Endothelial cell of umbilical vein (primary cell): ENCODE measurements around the gene CDT1. TPM values are rescaled to one million over a fixed set of nuclear protein-coding genes. Genes with fewer than 3 reads are reported as not detected.

Experiments used
- BruUV-seq: library from RNA; stranded (reverse); fragments of 400-500 nt; replicated peaks from 2 replicates; lab custom pipeline; 2021; lab: Mats Ljungman, UMichigan
- CTCF ChIA-PET: fragments of 300-600, 350-600 bp; sonication (Branson Sonifier 250); formaldehyde crosslinking; loops from one replicate; lab custom pipeline; 2021; ENCODE audit warnings: antibody characterized with exemption, inconsistent platforms; lab: Charles Lee
- POLR2A ChIA-PET: fragments of 300-600, 350-600 bp; sonication (Branson Sonifier 250); formaldehyde crosslinking; loops from one replicate; lab custom pipeline; 2021; ENCODE audit warnings: antibody characterized with exemption, inconsistent platforms; lab: Charles Lee
- DNase-seq: peaks from one replicate; pipeline ENCODE4 v3.0.0-alpha.2; 2011; ENCODE audit warnings: low read depth, low spot score
- FAIRE-seq: peaks from 2 replicates; lab custom pipeline; 2011; peaks lifted over from hg19 to GRCh38; lab: Jason Lieb, UNC
- H2AFZ ChIP-seq: 2 replicates; pipeline ENCODE4 v1.6.0; 2012; ENCODE audit warnings: low read depth, low read length, control low read depth, inconsistent platforms
- H3K27ac ChIP-seq: 2 replicates; pipeline ENCODE4 v1.5.1; 2011; ENCODE audit warnings: low read depth, mild to moderate bottlenecking, control low read depth, low read length, moderate library complexity; ENCODE audit not compliant: insufficient read depth
- H3K27me3 ChIP-seq, 2 experiments: 2 replicates each; pipeline versions ENCODE4 v1.6.0 to v1.6.1; 2011; ENCODE audit warnings: low read length in 2 of 2, mixed read lengths in 1 of 2; ENCODE audit not compliant: control insufficient read depth in 2 of 2, insufficient read depth in 2 of 2
- H3K36me3 ChIP-seq, 2 experiments: 2 replicates in 1 of 2; 3 replicates in 1 of 2; pipeline ENCODE4 v1.5.1; 2011; ENCODE audit warnings: low read length in 2 of 2, mild to moderate bottlenecking in 1 of 2, moderate library complexity in 1 of 2; ENCODE audit not compliant: control insufficient read depth in 2 of 2, insufficient read depth in 2 of 2; ENCODE audit errors: extremely low read depth in 1 of 2
- H3K4me1 ChIP-seq: 3 replicates; pipeline ENCODE4 v1.5.1; 2011; ENCODE audit warnings: mild to moderate bottlenecking, low read length; ENCODE audit not compliant: control insufficient read depth, insufficient read depth; ENCODE audit errors: extremely low read depth
- H3K4me2 ChIP-seq: 2 replicates; pipeline ENCODE4 v1.6.1; 2011; ENCODE audit warnings: low read length, control low read depth, mixed read lengths; ENCODE audit not compliant: insufficient read depth
- H3K4me3 ChIP-seq, 3 experiments: fragments of 200-600 bp in 1 of 3; sonication (generic), shearing (Covaris generic) in 1 of 3; replicated peaks in 1 of 3; 2 replicates each; pipeline ENCODE4 v1.5.1; 2011 to 2016; ENCODE audit warnings: control low read depth in 3 of 3, low read length in 3 of 3, mild to moderate bottlenecking in 2 of 3, inconsistent platforms in 1 of 3, low read depth in 1 of 3, moderate library complexity in 1 of 3; ENCODE audit not compliant: insufficient read depth in 1 of 3
- H3K79me2 ChIP-seq: 2 replicates; pipeline ENCODE4 v1.6.0; 2012; ENCODE audit warnings: low read length, inconsistent platforms; ENCODE audit not compliant: control insufficient read depth, insufficient read depth
- H3K9ac ChIP-seq: replicated peaks from 2 replicates; pipeline ENCODE3; 2011; ENCODE audit warnings: low read length, control low read depth; ENCODE audit not compliant: insufficient read depth; ENCODE audit errors: extremely low read depth
- H3K9me1 ChIP-seq: replicated peaks from 3 replicates; pipeline ENCODE4 v1.6.0; 2011; ENCODE audit warnings: mild to moderate bottlenecking, low read length; ENCODE audit not compliant: control insufficient read depth, insufficient read depth; ENCODE audit errors: extremely low read depth
- H3K9me3 ChIP-seq: replicated peaks from 2 replicates; pipeline ENCODE4 v1.5.1; 2012; ENCODE audit warnings: low read length, inconsistent platforms; ENCODE audit not compliant: control insufficient read depth, insufficient read depth
- H4K20me1 ChIP-seq: replicated peaks from 2 replicates; pipeline ENCODE3; 2011; ENCODE audit warnings: mild to moderate bottlenecking, low read length; ENCODE audit not compliant: control insufficient read depth, insufficient read depth; ENCODE audit errors: extremely low read depth
- CTCF ChIP-seq, 2 donors: IDR thresholded peaks; 1 replicate in 1 of 2; 2 replicates in 1 of 2; pipeline ENCODE4 v1.5.1; 2011; ENCODE audit warnings: low read length in 2 of 2, mild to moderate bottlenecking in 2 of 2, moderate library complexity in 2 of 2, control low read depth in 1 of 2, inconsistent platforms in 1 of 2, low read depth in 1 of 2; ENCODE audit not compliant: insufficient read depth in 1 of 2; ENCODE audit errors: extremely low read depth in 1 of 2
- EZH2 ChIP-seq: IDR thresholded peaks from 2 replicates; pipeline ENCODE4 v1.6.1; 2012; ENCODE audit warnings: borderline replicate concordance, low read depth, mild to moderate bottlenecking, moderate library complexity, low read length, inconsistent platforms; ENCODE audit not compliant: severe bottlenecking
- FOS ChIP-seq: IDR thresholded peaks from 2 replicates; pipeline ENCODE4 v1.6.1; 2011; ENCODE audit warnings: mild to moderate bottlenecking, low read length, moderate library complexity, borderline replicate concordance; ENCODE audit not compliant: insufficient read depth
- GATA2 ChIP-seq: IDR thresholded peaks from 2 replicates; pipeline ENCODE4 v1.7.0; 2011; ENCODE audit warnings: low read depth, mild to moderate bottlenecking, moderate library complexity, mixed read lengths, low read length; ENCODE audit not compliant: insufficient read length, insufficient read depth
- JUN ChIP-seq: IDR thresholded peaks from 2 replicates; pipeline ENCODE4 v1.6.1; 2011; ENCODE audit warnings: borderline replicate concordance, low read depth; ENCODE audit not compliant: insufficient read length, insufficient read depth
- MAX ChIP-seq: IDR thresholded peaks from 2 replicates; pipeline ENCODE4 v1.6.1; 2011; ENCODE audit not compliant: insufficient read depth, insufficient read length
- POLR2AphosphoS5 ChIP-seq: IDR thresholded peaks from 2 replicates; pipeline ENCODE4 v1.6.1; 2012; ENCODE audit warnings: low read depth, mild to moderate bottlenecking, control low read depth, low read length, moderate library complexity; ENCODE audit not compliant: insufficient read depth
- dilution Hi-C: fragments of 300-500 bp; cut with MboI; formaldehyde crosslinking; loops from one replicate; pipeline ENCODE4 v1.15.0; 2019; ENCODE audit warnings: low sequenced_read_pairs; ENCODE audit not compliant: extremely low pct_ligation_motif_present
- intact Hi-C: fragments of 100-400 bp; cut with micrococcal nuclease; formaldehyde crosslinking; loops from one replicate; pipeline ENCODE4 v1.10.0; 2022
- polyA plus RNA-seq, 4 experiments: library from polyadenylated mRNA; depleted of rRNA in 3 of 4; stranded (reverse) in 3 of 4; unstranded in 1 of 4; fragments of >200 nt; gene quantifications; 2 replicates each; pipeline versions ENCODE4 v1.2.1 to v1.2.3, GENCODE V29; 2011 to 2012; ENCODE audit warnings: missing spikeins in 1 of 4
- total RNA-seq: library from RNA; stranded (reverse); gene quantifications from 2 replicates; pipeline ENCODE4 v1.2.3, GENCODE V29; 2021

Gene CDT1
- total and polyA plus RNA-seq, 2 donors (not counting 3 experiments of a cell fraction or from before 2014, with no cell fraction given) = 15.6 to 30.6 TPM

DNA sequence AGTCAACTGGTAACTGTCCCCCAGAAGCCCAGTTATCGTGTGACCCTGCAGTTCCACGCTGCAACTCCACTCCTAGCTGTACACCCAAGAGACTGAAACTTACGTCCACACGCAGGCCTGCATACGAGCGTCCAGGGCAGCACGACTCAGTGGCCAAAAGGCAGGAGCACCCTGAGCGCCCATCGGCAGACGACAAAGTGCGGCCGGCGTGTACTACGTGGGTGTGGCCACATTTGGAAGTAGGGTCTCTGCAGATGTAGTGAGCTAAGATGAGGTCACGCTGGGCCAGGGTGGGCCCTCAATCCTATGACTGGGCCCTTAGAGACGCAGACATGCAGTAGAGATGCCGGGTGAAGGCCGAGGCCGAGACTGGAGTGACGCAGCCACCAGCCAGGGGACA is 39.7 kb downstream of the CDT1 start:
- intact Hi-C loops = no loop called here
- no peak for TF ChIP-seq GATA2
- no peak for TF ChIP-seq JUN

GRCh38 chr16:88844419-88845036 is 40.9 kb downstream of the CDT1 start:
- FAIRE-seq = no peak
- CTCF ChIA-PET = interaction anchor here (1.2 kb wide), 1 partner anchor 14 kb away, joined by 3 read pairs; no protein-coding TSS in a partner anchor
- dilution Hi-C loops = no loop called here

More for the DNA sequence above, 39.7 kb downstream of the CDT1 start:
- Histone ChIP-seq H3K9ac (no peak overlapping the region), H3K4me2 (no peak overlapping the region), H3K9me1 (no peaks in the 10 kb centered on the region), H3K79me2 (no peaks in the 10 kb centered on the region), H3K36me3 (peaks cover 0 to 12% of the 10 kb centered on the region in 2 experiments), H4K20me1 (no peaks in the 10 kb centered on the region), H3K9me3 (no peaks in the 10 kb centered on the region), H3K4me3 (no peak overlapping the region), H2AFZ (no peak overlapping the region), H3K27me3 (no peaks in the 10 kb centered on the region), H3K27ac (no peak overlapping the region), H3K4me1 (no peaks in the 10 kb centered on the region)
- no peak for DNase-seq
- FAIRE-seq = no peak
- no TSS peak for BruUV-seq
- dilution Hi-C loops = no loop called here
- CTCF ChIA-PET = no interaction called here
- POLR2A ChIA-PET = no interaction called here

More at GRCh38 chr16:88844419-88845036, 40.9 kb downstream of the CDT1 start:
- Histone ChIP-seq H3K27ac (no peak overlapping the region), H3K9me3 (no peaks in the 10 kb centered on the region), H3K4me1 (no peaks in the 10 kb centered on the region), H3K27me3 (no peaks in the 10 kb centered on the region), H3K9me1 (no peaks in the 10 kb centered on the region), H3K4me2 (no peak overlapping the region), H3K79me2 (no peaks in the 10 kb centered on the region), H2AFZ (no peak overlapping the region), H3K9ac (no peak overlapping the region), H4K20me1 (no peaks in the 10 kb centered on the region), H3K36me3 (peaks cover 0 to 12% of the 10 kb centered on the region in 2 experiments), H3K4me3 (no peak overlapping the region)
- no peak for TF ChIP-seq POLR2AphosphoS5
- TF ChIP-seq GATA2 = no peak
- no peak for TF ChIP-seq JUN
- TF ChIP-seq FOS = no peak
- TF ChIP-seq EZH2 = no peak
- no peak for TF ChIP-seq MAX
- no peak for TF ChIP-seq CTCF (IDR thresholded peaks at IDR 0.05; ENCODE audit: extremely low read depth in 1 of 2, insufficient read depth in 1 of 2, low read depth in 1 of 2, low read length in 2 of 2)
- POLR2A ChIA-PET = no interaction called here
- DNase-seq = no peak
- intact Hi-C loops = loop anchor here (2.0 kb wide), 1 partner anchor 20 kb away; no protein-coding TSS in a partner anchor
- BruUV-seq = no TSS peak
